Astrocyte (in vitro differentiated cells and primary cell): Measurements from ENCODE around the gene NCAPH2. TPM values are rescaled to one million over a fixed set of nuclear protein-coding genes. Genes with fewer than 3 reads are reported as not detected.
A peak's percentile ranks its signal among the peaks of the same experiment; 100 is the strongest.

Source experiments
- DNase-seq: peaks from one replicate; pipeline ENCODE4 v3.0.0-alpha.2; 2010; ENCODE audit warnings: low read depth
- FAIRE-seq: peaks from 2 replicates; lab custom pipeline; 2011; peaks lifted over from hg19 to GRCh38; lab: Jason Lieb, UNC
- H2AFZ ChIP-seq: 2 replicates; pipeline ENCODE4 v1.6.0; 2012; ENCODE audit warnings: low read depth, low read length, inconsistent platforms
- H3K27ac ChIP-seq: 2 replicates; pipeline ENCODE4 v1.5.1; 2011; ENCODE audit warnings: low read depth, low read length, inconsistent platforms
- H3K27me3 ChIP-seq: 2 replicates; pipeline ENCODE4 v1.6.0; 2011; ENCODE audit warnings: low read length, inconsistent platforms; ENCODE audit not compliant: insufficient read depth
- H3K36me3 ChIP-seq: 2 replicates; pipeline ENCODE4 v1.5.1; 2011; ENCODE audit warnings: low read length, inconsistent platforms; ENCODE audit not compliant: insufficient read depth
- H3K4me1 ChIP-seq: 2 replicates; pipeline ENCODE4 v1.5.1; 2011; ENCODE audit warnings: low read length, inconsistent platforms; ENCODE audit not compliant: insufficient read depth
- H3K4me2 ChIP-seq: 2 replicates; pipeline ENCODE4 v1.6.0; 2012; ENCODE audit warnings: low read length, inconsistent platforms
- H3K4me3 ChIP-seq: 2 replicates; pipeline ENCODE4 v1.5.1; 2011; ENCODE audit warnings: low read depth, mild to moderate bottlenecking, low read length, inconsistent platforms; ENCODE audit not compliant: insufficient read depth
- H3K79me2 ChIP-seq: 2 replicates; pipeline ENCODE4 v1.6.0; 2012; ENCODE audit warnings: mild to moderate bottlenecking, low read length, inconsistent platforms; ENCODE audit not compliant: insufficient read depth
- H3K9ac ChIP-seq: 2 replicates; pipeline ENCODE4 v1.6.0; 2012; ENCODE audit warnings: mild to moderate bottlenecking, low read length, inconsistent platforms
- H3K9me3 ChIP-seq: 2 replicates; pipeline ENCODE4 v1.5.1; 2012; ENCODE audit warnings: low read depth, mild to moderate bottlenecking, low read length, inconsistent platforms; ENCODE audit not compliant: insufficient read depth
- H4K20me1 ChIP-seq: 2 replicates; pipeline ENCODE4 v1.6.0; 2012; ENCODE audit warnings: low read length, inconsistent platforms; ENCODE audit not compliant: insufficient read depth
- H3K27ac Mint-ChIP-seq: one replicate; pipeline ENCODE4 v1.8.0; 2021; ENCODE audit warnings: mild to moderate bottlenecking, mixed read lengths; ENCODE audit not compliant: unreplicated experiment
- H3K27me3 Mint-ChIP-seq: one replicate; pipeline ENCODE4 v1.8.0; 2021; ENCODE audit warnings: low read depth, mixed read lengths; ENCODE audit not compliant: unreplicated experiment
- H3K36me3 Mint-ChIP-seq: one replicate; pipeline ENCODE4 v1.8.0; 2021; ENCODE audit warnings: low read depth, mixed read lengths; ENCODE audit not compliant: unreplicated experiment
- H3K4me1 Mint-ChIP-seq: one replicate; pipeline ENCODE4 v1.8.0; 2021; ENCODE audit warnings: low read depth, mixed read lengths; ENCODE audit not compliant: unreplicated experiment
- H3K4me3 Mint-ChIP-seq: one replicate; pipeline ENCODE4 v1.8.0; 2021; ENCODE audit warnings: mild to moderate bottlenecking, moderate library complexity, mixed read lengths; ENCODE audit not compliant: unreplicated experiment
- H3K9me3 Mint-ChIP-seq: one replicate; pipeline ENCODE4 v1.8.0; 2021; ENCODE audit warnings: mild to moderate bottlenecking, mixed read lengths; ENCODE audit not compliant: unreplicated experiment
- CTCF ChIP-seq: IDR thresholded peaks from 2 replicates; pipeline ENCODE4 v1.5.1; 2011; ENCODE audit warnings: low read depth, mild to moderate bottlenecking, inconsistent platforms, low read length, moderate library complexity; ENCODE audit not compliant: insufficient read depth
- EZH2 ChIP-seq: IDR thresholded peaks from 2 replicates; pipeline ENCODE4 v1.6.1; 2012; ENCODE audit warnings: mild to moderate bottlenecking, low read length, inconsistent platforms; ENCODE audit not compliant: insufficient read depth
- total RNA-seq: library from RNA; stranded (reverse); gene quantifications from 2 replicates; pipeline ENCODE4 v1.2.1, GENCODE V29; 2021

Gene NCAPH2
- total RNA-seq, 1 donor from 2014 or later: 25.6 TPM

- Mint-ChIP-seq H3K9me3 (no peaks in the 10 kb centered on the region), H3K36me3 (no peaks in the 10 kb centered on the region), H3K4me1 (peaks cover 2% of the 10 kb centered on the region), H3K27me3 (no peaks in the 10 kb centered on the region), H3K4me3 (peak overlapping the region; percentile 87), H3K27ac (peak overlapping the region; percentile 37)
- H2AFZ ChIP-seq: peak overlapping the region; percentile 52
- H3K4me1 ChIP-seq: peaks cover 14% of the 10 kb centered on the region
- H3K36me3 ChIP-seq: no peaks in the 10 kb centered on the region
- H3K27ac ChIP-seq: peak overlapping the region; percentile 85
- DNase-seq (no peak), FAIRE-seq (no peak)
- no peaks in the 10 kb centered on the region for H3K9me3 ChIP-seq
- H3K79me2 ChIP-seq: peaks cover 72% of the 10 kb centered on the region
- H3K27me3 ChIP-seq: no peaks in the 10 kb centered on the region
- peak overlapping the region; percentile 86 for H3K4me2 ChIP-seq
- H4K20me1 ChIP-seq: peaks cover 31% of the 10 kb centered on the region
- TF ChIP-seq EZH2 (no peak), CTCF (no peak)
- peak overlapping the region; percentile 83 for H3K9ac ChIP-seq
- H3K4me3 ChIP-seq: peak overlapping the region; percentile 78
These were observed 873 bp downstream of the NCAPH2 start for GRCh38 chr22:50508897-50509296.

GRCh38 chr22:50513175-50513574 is 5.2 kb downstream of the NCAPH2 start:
- Histone ChIP-seq H3K27ac (no peak overlapping the region), H4K20me1 (peaks cover 30% of the 10 kb centered on the region), H3K4me3 (no peak overlapping the region), H2AFZ (no peak overlapping the region), H3K36me3 (no peaks in the 10 kb centered on the region), H3K4me1 (peaks cover 10% of the 10 kb centered on the region), H3K9me3 (no peaks in the 10 kb centered on the region), H3K27me3 (no peaks in the 10 kb centered on the region), H3K4me2 (no peak overlapping the region), H3K9ac (no peak overlapping the region), H3K79me2 (peaks cover 73% of the 10 kb centered on the region)
- H3K27ac Mint-ChIP-seq: no peak overlapping the region
- no peak for TF ChIP-seq EZH2
- no peak for TF ChIP-seq CTCF
- FAIRE-seq: no peak
- DNase-seq: no peak
- H3K4me3 Mint-ChIP-seq: no peak overlapping the region
- H3K36me3 Mint-ChIP-seq: peaks cover 9% of the 10 kb centered on the region
- H3K9me3 Mint-ChIP-seq: no peaks in the 10 kb centered on the region
- no peaks in the 10 kb centered on the region for H3K27me3 Mint-ChIP-seq
- peaks cover 2% of the 10 kb centered on the region for H3K4me1 Mint-ChIP-seq

DNA sequence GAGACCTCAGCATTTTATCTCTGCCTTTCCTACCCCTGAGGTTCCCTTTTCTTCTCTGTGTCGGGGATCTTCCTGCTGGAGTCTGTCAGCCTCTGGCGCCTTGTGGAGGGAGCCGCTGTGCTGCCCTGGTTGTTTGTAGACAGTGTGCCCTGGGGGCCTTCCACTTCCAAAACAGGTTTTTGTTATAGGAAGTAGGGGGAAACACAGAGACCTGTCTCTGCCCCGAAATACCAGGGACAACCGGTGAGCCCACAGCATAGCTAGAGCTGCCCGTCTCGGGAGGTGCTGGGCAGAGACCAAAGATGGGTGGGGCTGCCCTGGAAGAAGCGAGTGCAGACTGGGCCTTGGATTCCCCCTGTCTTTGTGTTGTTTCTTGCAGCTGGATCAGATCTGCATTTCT is 8.0 kb downstream of the NCAPH2 start:
- Histone ChIP-seq H3K27ac (no peak overlapping the region), H2AFZ (no peak overlapping the region), H3K36me3 (no peaks in the 10 kb centered on the region), H3K79me2 (peaks cover 49% of the 10 kb centered on the region), H4K20me1 (peaks cover 30% of the 10 kb centered on the region), H3K9me3 (no peaks in the 10 kb centered on the region), H3K4me1 (no peaks in the 10 kb centered on the region), H3K27me3 (no peaks in the 10 kb centered on the region), H3K9ac (no peak overlapping the region), H3K4me2 (no peak overlapping the region), H3K4me3 (no peak overlapping the region)
- Mint-ChIP-seq H3K4me1 (no peaks in the 10 kb centered on the region), H3K27ac (no peak overlapping the region), H3K9me3 (no peaks in the 10 kb centered on the region), H3K36me3 (peaks cover 9% of the 10 kb centered on the region), H3K27me3 (no peaks in the 10 kb centered on the region), H3K4me3 (no peak overlapping the region)
- FAIRE-seq (no peak), DNase-seq (no peak)
- TF ChIP-seq CTCF: no peak
- no peak for TF ChIP-seq EZH2
